K562 (cell line): ENCODE measurements around the gene DDR2. TPM values are rescaled to one million over a fixed set of nuclear protein-coding genes. Genes with fewer than 3 reads are reported as not detected.

Experiments used
- CBX5 ChIP-seq: IDR thresholded peaks from 2 replicates; pipeline ENCODE4 v1.6.1; 2014; ENCODE audit warnings: low read depth, borderline replicate concordance
- RB1 ChIP-seq: fragments of 450-650 bp; IDR thresholded peaks from 2 replicates; pipeline ENCODE4 v1.6.1; 2017; ENCODE audit warnings: low read depth, mild to moderate bottlenecking
- RBM17 ChIP-seq: fragments of 200-400 bp; formaldehyde crosslinking; IDR thresholded peaks from 2 replicates; pipeline ENCODE4 v1.6.1; 2017; ENCODE audit warnings: low read depth, mild to moderate bottlenecking, low read length, borderline replicate concordance
- SMARCE1 ChIP-seq: fragments of 450-650 bp; IDR thresholded peaks from 2 replicates; pipeline ENCODE4 v1.7.1; 2016; ENCODE audit warnings: mild to moderate bottlenecking
- STAT5A ChIP-seq: IDR thresholded peaks from 2 replicates; pipeline ENCODE4 v1.6.1; 2012; ENCODE audit warnings: low read length, inconsistent platforms, borderline replicate concordance
- TAF9B ChIP-seq: fragments of 450-650 bp; IDR thresholded peaks from 2 replicates; pipeline ENCODE4 v1.6.1; 2018; ENCODE audit warnings: mild to moderate bottlenecking; ENCODE audit not compliant: partially characterized antibody
- ZNF24 ChIP-seq: fragments of 450-650 bp; IDR thresholded peaks from 2 replicates; pipeline ENCODE4 v1.6.1; 2016
- ZNF551 ChIP-seq: fragments of 250-450 bp; sonication (Bioruptor Pico); IDR thresholded peaks from 2 replicates; pipeline ENCODE4 v1.5.0; 2021; ENCODE audit warnings: mild to moderate bottlenecking, moderate library complexity
- polyA plus RNA-seq, 8 experiments: library from polyadenylated mRNA; depleted of rRNA in 4 of 8; stranded (reverse) in 5 of 8; unstranded in 3 of 8; fragments of >200 nt; fragmentation: Nextera tagmentation in 2 of 8; fragmentation: Illumina TruSeq in 1 of 8; extraction: Ambion mirVana in 2 of 8; extraction: Trizol in 1 of 8; gene quantifications; 2 replicates each; pipeline versions ENCODE4 v1.2.1 to v1.2.3, GENCODE V29; 2011 to 2014; ENCODE audit warnings: inconsistent platforms in 1 of 8, missing spikeins in 1 of 8
- total RNA-seq, 7 experiments: library from RNA; depleted of rRNA in 6 of 7; stranded (reverse); fragments of >200 nt in 6 of 7; fragmentation: Illumina TruSeq in 2 of 7; extraction: Trizol in 2 of 7; gene quantifications; 2 replicates each; pipeline versions ENCODE4 v1.2.1 to v1.2.3, GENCODE V29; 2011 to 2021; ENCODE audit warnings: low replicate concordance in 1 of 7
- TF ChIP-seq, protein P1 (sequence below), 2 experiments: fragments of 450-650 bp; IDR thresholded peaks; 2 replicates each; pipeline ENCODE4 v1.6.1; 2018; ENCODE audit warnings: mild to moderate bottlenecking in 2 of 2, low read depth in 1 of 2; ENCODE audit not compliant: partially characterized antibody in 2 of 2

The DDR2 gene
- total and polyA plus RNA-seq, 9 of the 15 experiments (the other 6 are each of a cell fraction or from before 2014, with no cell fraction given) = 0.36 to 2.0 (median 1.1) TPM

GRCh38 chr1:162605225-162605927 lies 26.9 kb upstream of the DDR2 start (continued):
- TF ChIP-seq, protein P1, sequence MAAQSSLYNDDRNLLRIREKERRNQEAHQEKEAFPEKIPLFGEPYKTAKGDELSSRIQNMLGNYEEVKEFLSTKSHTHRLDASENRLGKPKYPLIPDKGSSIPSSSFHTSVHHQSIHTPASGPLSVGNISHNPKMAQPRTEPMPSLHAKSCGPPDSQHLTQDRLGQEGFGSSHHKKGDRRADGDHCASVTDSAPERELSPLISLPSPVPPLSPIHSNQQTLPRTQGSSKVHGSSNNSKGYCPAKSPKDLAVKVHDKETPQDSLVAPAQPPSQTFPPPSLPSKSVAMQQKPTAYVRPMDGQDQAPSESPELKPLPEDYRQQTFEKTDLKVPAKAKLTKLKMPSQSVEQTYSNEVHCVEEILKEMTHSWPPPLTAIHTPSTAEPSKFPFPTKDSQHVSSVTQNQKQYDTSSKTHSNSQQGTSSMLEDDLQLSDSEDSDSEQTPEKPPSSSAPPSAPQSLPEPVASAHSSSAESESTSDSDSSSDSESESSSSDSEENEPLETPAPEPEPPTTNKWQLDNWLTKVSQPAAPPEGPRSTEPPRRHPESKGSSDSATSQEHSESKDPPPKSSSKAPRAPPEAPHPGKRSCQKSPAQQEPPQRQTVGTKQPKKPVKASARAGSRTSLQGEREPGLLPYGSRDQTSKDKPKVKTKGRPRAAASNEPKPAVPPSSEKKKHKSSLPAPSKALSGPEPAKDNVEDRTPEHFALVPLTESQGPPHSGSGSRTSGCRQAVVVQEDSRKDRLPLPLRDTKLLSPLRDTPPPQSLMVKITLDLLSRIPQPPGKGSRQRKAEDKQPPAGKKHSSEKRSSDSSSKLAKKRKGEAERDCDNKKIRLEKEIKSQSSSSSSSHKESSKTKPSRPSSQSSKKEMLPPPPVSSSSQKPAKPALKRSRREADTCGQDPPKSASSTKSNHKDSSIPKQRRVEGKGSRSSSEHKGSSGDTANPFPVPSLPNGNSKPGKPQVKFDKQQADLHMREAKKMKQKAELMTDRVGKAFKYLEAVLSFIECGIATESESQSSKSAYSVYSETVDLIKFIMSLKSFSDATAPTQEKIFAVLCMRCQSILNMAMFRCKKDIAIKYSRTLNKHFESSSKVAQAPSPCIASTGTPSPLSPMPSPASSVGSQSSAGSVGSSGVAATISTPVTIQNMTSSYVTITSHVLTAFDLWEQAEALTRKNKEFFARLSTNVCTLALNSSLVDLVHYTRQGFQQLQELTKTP (IDR thresholded peaks at IDR 0.05; ENCODE audit: low read depth in 1 of 2, partially characterized antibody in 2 of 2) = no peak
- no peak for TF ChIP-seq TAF9B
- TF ChIP-seq RBM17 = no peak
- no peak for TF ChIP-seq RB1
- no peak for TF ChIP-seq STAT5A
- no peak for TF ChIP-seq CBX5
- peak; percentile 43; the same call in 1 of the 2 replicates for TF ChIP-seq SMARCE1
- TF ChIP-seq ZNF551 (CRISPR knock-in tag) = no peak
- peak; percentile 95 for TF ChIP-seq ZNF24
